ENCODE results near the gene CX3CR1.

Gene CX3CR1

DNA sequence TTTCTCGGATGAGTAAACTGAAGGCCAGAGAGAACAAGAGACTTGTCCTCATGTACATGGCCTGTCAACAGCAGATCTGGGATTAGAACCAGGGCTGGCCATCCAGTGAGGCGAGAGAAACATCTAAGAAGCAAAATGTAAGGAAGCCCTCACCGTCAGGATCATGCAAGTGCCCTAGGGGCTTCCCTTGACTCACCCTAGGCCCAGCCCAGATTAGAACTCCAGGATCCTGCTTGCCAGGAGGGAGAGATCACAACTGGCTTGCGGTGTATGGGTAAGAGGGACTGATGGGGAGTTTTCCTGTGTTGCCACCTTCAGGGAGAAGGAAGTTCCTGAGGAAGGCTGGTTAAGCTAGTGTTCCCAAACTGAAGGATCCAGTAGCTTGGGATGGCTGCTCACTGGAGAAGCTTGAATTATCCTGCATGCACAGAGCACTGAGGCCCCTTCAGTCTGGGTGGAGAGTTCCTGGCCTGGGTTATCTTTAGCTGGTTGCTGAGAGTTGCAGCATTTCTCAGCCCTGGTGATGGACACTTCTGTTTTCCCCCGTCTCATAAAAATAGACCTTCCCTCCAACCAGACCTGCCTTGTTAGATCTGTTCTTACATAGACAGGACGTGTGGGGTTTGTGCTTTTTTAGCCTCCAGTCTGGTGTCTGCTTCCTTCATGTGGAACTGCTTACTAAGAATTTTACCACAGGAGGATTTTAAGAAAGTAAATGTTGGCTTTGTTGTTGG lies 59.3 kb downstream of the CX3CR1 start:
- no peak for DNase-seq

DNA sequence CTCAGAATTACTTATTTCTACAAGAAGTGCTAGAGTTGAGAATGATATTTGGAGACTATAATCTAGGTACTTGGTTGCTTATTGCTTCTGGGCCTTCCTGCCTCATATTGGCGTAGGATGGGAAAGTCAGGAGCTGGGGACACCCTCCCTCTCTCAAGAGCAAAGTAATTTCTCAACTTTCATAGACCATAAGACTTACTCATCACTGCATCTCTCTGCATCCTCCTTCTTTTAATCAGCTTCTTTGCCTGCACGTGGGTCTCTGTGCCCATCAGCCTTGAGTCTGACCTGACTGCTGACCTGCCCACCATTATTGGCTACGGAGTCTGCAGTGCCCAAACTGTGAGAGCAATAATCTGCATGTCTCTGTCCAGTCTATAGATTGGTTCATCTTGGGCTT lies 60.1 kb downstream of the CX3CR1 start:
- no peak for DNase-seq

DNA sequence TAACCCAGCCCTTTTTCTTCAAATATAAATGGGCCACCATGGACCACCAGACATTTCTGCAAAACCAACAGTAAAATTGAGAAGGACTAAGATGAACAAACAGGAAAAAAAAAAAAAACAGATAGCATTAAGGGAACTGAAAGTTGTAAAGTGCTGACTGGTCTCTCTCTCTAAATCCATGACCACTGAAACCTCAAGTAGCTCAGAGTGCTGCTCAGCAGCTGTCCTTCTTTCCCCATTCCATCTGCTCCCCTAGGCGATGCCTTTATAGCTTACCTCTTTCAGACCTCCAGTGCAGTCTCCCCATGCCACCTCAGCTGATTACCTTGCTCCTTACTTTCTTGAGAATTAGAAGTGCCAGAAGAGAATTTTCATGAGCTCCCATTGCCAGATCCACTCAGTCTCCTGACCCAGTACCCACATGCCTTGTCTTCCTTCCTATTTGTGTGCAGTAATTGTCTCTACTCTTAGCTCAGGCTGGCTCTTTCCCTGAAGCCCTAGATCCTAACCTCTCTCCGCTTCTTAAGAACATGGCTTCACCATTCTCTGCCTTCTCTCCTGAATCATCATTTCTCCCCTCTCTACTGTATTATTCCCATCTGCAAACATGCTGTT lies 63.6 kb downstream of the CX3CR1 start:
- DNase-seq: no peak

DNA sequence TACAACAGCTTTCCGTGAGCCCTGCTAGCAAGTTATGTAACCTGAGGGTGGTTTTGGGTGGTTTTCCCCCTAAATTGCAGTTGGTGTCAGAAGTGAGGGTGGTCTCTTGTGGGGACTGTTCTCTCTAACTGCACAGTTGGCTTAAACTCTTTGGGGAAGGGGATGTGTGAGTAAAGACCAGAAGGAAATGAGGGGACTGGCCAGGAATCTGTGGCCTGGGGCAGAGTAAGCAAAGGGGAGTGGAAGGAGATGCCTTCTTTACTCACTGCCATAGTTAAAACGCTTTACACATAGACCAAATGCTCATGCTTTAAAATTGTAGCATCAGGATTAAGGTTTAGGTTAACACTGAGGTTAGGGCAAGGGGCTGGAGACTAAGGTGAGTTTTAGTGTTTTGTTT lies 66.2 kb downstream of the CX3CR1 start:
- no peak for DNase-seq
